Hippocampal formation (tissue), 2 donors: ENCODE data around the gene DLG2.
"Not testable (repeated sequence)": the region's sequence is repeated elsewhere in the genome, so short reads cannot be mapped to it uniquely, and the experiment has no call there.

Source experiments
- DNase-seq, 2 donors: peaks; one replicate each; lab custom pipeline; 2025; lab: John Stamatoyannopoulos, UW

Gene DLG2

GRCh38 chr11:84383576-84383975 lies 1243.6 kb downstream of the DLG2 start:
- no peak for DNase-seq

- no peak for DNase-seq
Measured at GRCh38 chr11:84381666-84382065, 1245.5 kb downstream of the DLG2 start.

- DNase-seq, result no peak
Measured at GRCh38 chr11:84372381-84372950, 1254.7 kb downstream of the DLG2 start.

- DNase-seq, result no peak
Measured at GRCh38 chr11:84358034-84358433, 1269.1 kb downstream of the DLG2 start.

GRCh38 chr11:84355911-84356310 lies 1271.2 kb downstream of the DLG2 start:
- DNase-seq, result no peak

GRCh38 chr11:84345597-84345996 lies 1281.5 kb downstream of the DLG2 start:
- no peak for DNase-seq

- no peak for DNase-seq
Measured at GRCh38 chr11:84345027-84345426, 1282.1 kb downstream of the DLG2 start.

GRCh38 chr11:84339796-84340195 lies 1287.3 kb downstream of the DLG2 start:
- no peak for DNase-seq

GRCh38 chr11:84333221-84333620 lies 1293.9 kb downstream of the DLG2 start:
- DNase-seq, result peak in 1 of 2 donors; percentile 28

GRCh38 chr11:84322211-84322610 lies 1304.9 kb downstream of the DLG2 start:
- no peak for DNase-seq

- DNase-seq, result no peak
Measured at GRCh38 chr11:84319863-84320262, 1307.3 kb downstream of the DLG2 start.

GRCh38 chr11:84316866-84317555 lies 1310.1 kb downstream of the DLG2 start:
- DNase-seq, result peak; percentile 68 to 84

- DNase-seq, result peak in 1 of 2 donors; percentile 37
Measured at GRCh38 chr11:84313830-84314359, 1313.2 kb downstream of the DLG2 start.

GRCh38 chr11:84310268-84310667 lies 1316.9 kb downstream of the DLG2 start:
- DNase-seq, result no peak

GRCh38 chr11:84308491-84308890 lies 1318.7 kb downstream of the DLG2 start:
- not testable (repeated sequence) for DNase-seq

- no peak for DNase-seq
Measured at GRCh38 chr11:84300092-84300491, 1327.1 kb downstream of the DLG2 start.

GRCh38 chr11:84297570-84297969 lies 1329.6 kb downstream of the DLG2 start:
- no peak for DNase-seq

- no peak for DNase-seq
Measured at GRCh38 chr11:84295815-84296214, 1331.3 kb downstream of the DLG2 start.

- DNase-seq, result no peak
Measured at GRCh38 chr11:84292955-84293354, 1334.2 kb downstream of the DLG2 start.

- DNase-seq, result no peak
Measured at GRCh38 chr11:84292006-84292405, 1335.1 kb downstream of the DLG2 start.

GRCh38 chr11:84290647-84291046 lies 1336.5 kb downstream of the DLG2 start:
- DNase-seq, result no peak

GRCh38 chr11:84289381-84289906 lies 1337.7 kb downstream of the DLG2 start:
- no peak for DNase-seq

- DNase-seq, result no peak
Measured at GRCh38 chr11:84273541-84273940, 1353.6 kb downstream of the DLG2 start.
